Mesenchymal stem cell (in vitro differentiated cells and primary cell): ENCODE results near the gene RUNX1.

Experiments used
- DNase-seq: peaks from one replicate; pipeline ENCODE4 v3.0.0-alpha.2; 2013
- H2AFZ ChIP-seq: one replicate; pipeline ENCODE4 v1.6.1; 2013; ENCODE audit warnings: low read depth, mild to moderate bottlenecking, control low read depth, inconsistent platforms, low read length, moderate library complexity
- H2AK5ac ChIP-seq: 2 replicates; pipeline ENCODE4 v1.6.1; 2013; ENCODE audit warnings: low read length, moderate library complexity, mild to moderate bottlenecking, inconsistent platforms; ENCODE audit not compliant: severe bottlenecking
- H2BK120ac ChIP-seq: one replicate; pipeline ENCODE4 v1.6.1; 2013; ENCODE audit warnings: low read depth, mild to moderate bottlenecking, inconsistent platforms, low read length, moderate library complexity
- H2BK12ac ChIP-seq, 2 experiments: one replicate each; pipeline ENCODE4 v1.6.1; 2013; ENCODE audit warnings: inconsistent platforms in 2 of 2, low read length in 2 of 2, mild to moderate bottlenecking in 2 of 2, moderate library complexity in 2 of 2, control low read depth in 1 of 2
- H2BK15ac ChIP-seq: one replicate; pipeline ENCODE4 v1.6.1; 2013; ENCODE audit warnings: mild to moderate bottlenecking, low read depth, inconsistent platforms; ENCODE audit not compliant: poor library complexity, severe bottlenecking
- H2BK5ac ChIP-seq: 2 replicates; pipeline ENCODE4 v1.6.1; 2013; ENCODE audit warnings: low read depth, mild to moderate bottlenecking, low read length, control low read depth, inconsistent platforms; ENCODE audit not compliant: poor library complexity, severe bottlenecking
- H3K14ac ChIP-seq, 2 experiments: one replicate each; pipeline ENCODE4 v1.6.1; 2013; ENCODE audit warnings: inconsistent platforms in 2 of 2, low read length in 2 of 2, control low read depth in 1 of 2, mild to moderate bottlenecking in 1 of 2, moderate library complexity in 1 of 2
- H3K18ac ChIP-seq, 2 experiments: one replicate each; pipeline ENCODE4 v1.6.1; 2013; ENCODE audit warnings: inconsistent platforms in 2 of 2, low read length in 2 of 2, control low read depth in 1 of 2, low read depth in 1 of 2, mild to moderate bottlenecking in 1 of 2
- H3K23ac ChIP-seq, 2 experiments: one replicate each; pipeline ENCODE4 v1.6.1; 2013; ENCODE audit warnings: inconsistent platforms in 2 of 2, low read length in 2 of 2, mild to moderate bottlenecking in 2 of 2, moderate library complexity in 2 of 2, control low read depth in 1 of 2
- H3K27ac ChIP-seq: 2 replicates; pipeline ENCODE4 v1.5.1; 2013; ENCODE audit warnings: mild to moderate bottlenecking, moderate library complexity, low read length, control low read depth, inconsistent platforms; ENCODE audit not compliant: poor library complexity, severe bottlenecking
- H3K27me3 ChIP-seq, 2 experiments: 2 replicates each; pipeline versions ENCODE4 v1.6.1 to v1.7.0; 2013; ENCODE audit warnings: low read length in 2 of 2, mild to moderate bottlenecking in 2 of 2, moderate library complexity in 2 of 2, control low read depth in 1 of 2, inconsistent platforms in 1 of 2; ENCODE audit not compliant: control insufficient read depth in 1 of 2, insufficient read depth in 1 of 2
- H3K36me3 ChIP-seq, 2 experiments: 2 replicates each; pipeline versions ENCODE4 v1.6.1 to v1.7.0; 2013; ENCODE audit warnings: low read length in 2 of 2, control low read depth in 1 of 2, inconsistent platforms in 1 of 2, low read depth in 1 of 2, mild to moderate bottlenecking in 1 of 2; ENCODE audit not compliant: insufficient read depth in 2 of 2, control insufficient read depth in 1 of 2
- H3K4ac ChIP-seq, 2 experiments: one replicate each; pipeline ENCODE4 v1.6.1; 2013; ENCODE audit warnings: inconsistent platforms in 2 of 2, low read length in 2 of 2, mild to moderate bottlenecking in 2 of 2, moderate library complexity in 2 of 2, control low read depth in 1 of 2, low read depth in 1 of 2
- H3K4me1 ChIP-seq: 2 replicates; pipeline ENCODE4 v1.6.1; 2013; ENCODE audit warnings: low read depth, low read length, control low read depth; ENCODE audit not compliant: control insufficient read depth, insufficient read depth
- H3K4me2 ChIP-seq: 2 replicates; pipeline ENCODE4 v1.6.1; 2013; ENCODE audit warnings: low read length, mild to moderate bottlenecking, inconsistent platforms; ENCODE audit not compliant: poor library complexity, severe bottlenecking
- H3K4me3 ChIP-seq, 2 experiments: 2 replicates each; pipeline versions ENCODE4 v1.5.1 to v1.7.0; 2013; ENCODE audit warnings: low read length in 2 of 2, mild to moderate bottlenecking in 2 of 2, control low read depth in 1 of 2, low read depth in 1 of 2; ENCODE audit not compliant: insufficient read depth in 1 of 2
- H3K79me1 ChIP-seq: replicated peaks from 2 replicates; pipeline ENCODE4 v1.6.1; 2013; ENCODE audit warnings: mild to moderate bottlenecking, control low read depth, low read length, inconsistent platforms; ENCODE audit not compliant: poor library complexity, severe bottlenecking
- H3K9ac ChIP-seq: 2 replicates; pipeline ENCODE4 v1.7.0; 2013; ENCODE audit warnings: mild to moderate bottlenecking, low read length, moderate library complexity
- H3K9me3 ChIP-seq: 2 replicates; pipeline ENCODE4 v1.7.0; 2013; ENCODE audit warnings: mild to moderate bottlenecking, low read length; ENCODE audit not compliant: control insufficient read depth
- H4K8ac ChIP-seq: one replicate; pipeline ENCODE4 v1.6.1; 2013; ENCODE audit warnings: inconsistent platforms, mild to moderate bottlenecking, low read length, moderate library complexity
- H4K91ac ChIP-seq: one replicate; pipeline ENCODE4 v1.6.1; 2013; ENCODE audit warnings: mild to moderate bottlenecking, low read length, inconsistent platforms
- WGBS: methylation state at CpG from one replicate; pipeline ENCODE4 v1.1.7; 2013; ENCODE audit warnings: mixed read lengths; 5-methylcytosine and 5-hydroxymethylcytosine counted together

Gene RUNX1

DNA sequence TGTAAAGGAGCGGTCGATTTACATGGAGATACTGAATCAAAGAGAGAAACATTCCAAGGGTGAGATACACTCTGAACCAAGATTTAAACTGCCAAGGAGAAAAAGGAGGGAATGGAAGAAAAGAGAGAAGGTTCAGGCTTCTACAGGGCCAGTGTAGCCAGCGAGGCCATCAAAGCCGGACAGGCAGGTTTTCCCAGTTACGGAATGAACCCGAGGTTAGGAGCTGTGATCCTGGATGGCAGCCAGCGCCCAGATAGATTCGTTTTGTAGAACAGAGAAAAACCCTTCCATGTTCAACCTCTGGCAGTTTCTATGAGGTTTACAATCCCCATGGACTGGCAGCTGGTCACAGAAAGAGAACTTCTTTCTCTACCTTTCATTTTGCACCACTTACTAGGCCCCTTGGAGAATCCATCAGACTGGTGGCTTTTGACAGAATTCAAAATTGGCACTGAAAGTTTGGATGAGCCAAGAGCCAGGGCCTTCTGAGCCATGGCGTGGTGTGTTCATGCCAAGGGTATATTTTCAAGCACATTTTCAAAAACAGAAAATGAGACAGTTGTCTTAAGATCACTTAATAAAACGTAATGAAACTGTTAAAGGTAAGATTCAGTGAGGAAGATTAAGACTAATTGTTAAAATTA, 171.5 kb downstream of the RUNX1 start:
- H2AK5ac ChIP-seq: peak overlapping the region; percentile 49
- no peaks in the 10 kb centered on the region for H3K27me3 ChIP-seq
- H3K14ac ChIP-seq: no peak overlapping the region
- WGBS: 97% methylated on average over 9 of the region's 10 CpGs
- no peak overlapping the region for H2AFZ ChIP-seq
- H4K91ac ChIP-seq: no peak overlapping the region
- H3K79me1 ChIP-seq: peaks cover 21% of the 10 kb centered on the region
- H2BK5ac ChIP-seq: peak overlapping the region; percentile 14
- H3K36me3 ChIP-seq: peaks cover 9 to 97% of the 10 kb centered on the region in 2 experiments
- no peak for DNase-seq
- H3K4ac ChIP-seq: no peak overlapping the region
- no peak overlapping the region for H3K18ac ChIP-seq
- H3K9me3 ChIP-seq: no peaks in the 10 kb centered on the region
- H3K4me1 ChIP-seq: peaks cover 9% of the 10 kb centered on the region
- no peak overlapping the region for H3K23ac ChIP-seq
- H3K9ac ChIP-seq: no peak overlapping the region
- H2BK120ac ChIP-seq: no peak overlapping the region
- no peak overlapping the region for H2BK12ac ChIP-seq
- H3K4me2 ChIP-seq: no peak overlapping the region
- H4K8ac ChIP-seq: peak overlapping the region; percentile 59
- no peak overlapping the region for H3K27ac ChIP-seq
- no peak overlapping the region for H3K4me3 ChIP-seq
- no peak overlapping the region for H2BK15ac ChIP-seq

- no peak overlapping the region for H2BK12ac ChIP-seq
- H2AK5ac ChIP-seq: peak overlapping the region; percentile 46
- H3K27me3 ChIP-seq: no peaks in the 10 kb centered on the region
- H3K9me3 ChIP-seq: no peaks in the 10 kb centered on the region
- no peak overlapping the region for H2BK5ac ChIP-seq
- H3K4me3 ChIP-seq: peak overlapping the region in 1 of 2 experiments; percentile 21
- no peak overlapping the region for H2BK15ac ChIP-seq
- peak overlapping the region; percentile 44 for H3K9ac ChIP-seq
- no peak overlapping the region for H3K4ac ChIP-seq
- no peak overlapping the region for H3K4me2 ChIP-seq
- peaks cover 13 to 98% of the 10 kb centered on the region in 2 experiments for H3K36me3 ChIP-seq
- no peak overlapping the region for H3K14ac ChIP-seq
- H3K27ac ChIP-seq: no peak overlapping the region
- H4K91ac ChIP-seq: no peak overlapping the region
- no peak overlapping the region for H3K23ac ChIP-seq
- peaks cover 13% of the 10 kb centered on the region for H3K4me1 ChIP-seq
- no peak overlapping the region for H4K8ac ChIP-seq
- peaks cover 32% of the 10 kb centered on the region for H3K79me1 ChIP-seq
- no peak overlapping the region for H3K18ac ChIP-seq
- WGBS: 88% methylated on average over 6 of the region's 6 CpGs
- H2AFZ ChIP-seq: no peak overlapping the region
- DNase-seq: no peak
- no peak overlapping the region for H2BK120ac ChIP-seq
Measured at GRCh38 chr21:34875830-34876229, 173.3 kb downstream of the RUNX1 start.

DNA sequence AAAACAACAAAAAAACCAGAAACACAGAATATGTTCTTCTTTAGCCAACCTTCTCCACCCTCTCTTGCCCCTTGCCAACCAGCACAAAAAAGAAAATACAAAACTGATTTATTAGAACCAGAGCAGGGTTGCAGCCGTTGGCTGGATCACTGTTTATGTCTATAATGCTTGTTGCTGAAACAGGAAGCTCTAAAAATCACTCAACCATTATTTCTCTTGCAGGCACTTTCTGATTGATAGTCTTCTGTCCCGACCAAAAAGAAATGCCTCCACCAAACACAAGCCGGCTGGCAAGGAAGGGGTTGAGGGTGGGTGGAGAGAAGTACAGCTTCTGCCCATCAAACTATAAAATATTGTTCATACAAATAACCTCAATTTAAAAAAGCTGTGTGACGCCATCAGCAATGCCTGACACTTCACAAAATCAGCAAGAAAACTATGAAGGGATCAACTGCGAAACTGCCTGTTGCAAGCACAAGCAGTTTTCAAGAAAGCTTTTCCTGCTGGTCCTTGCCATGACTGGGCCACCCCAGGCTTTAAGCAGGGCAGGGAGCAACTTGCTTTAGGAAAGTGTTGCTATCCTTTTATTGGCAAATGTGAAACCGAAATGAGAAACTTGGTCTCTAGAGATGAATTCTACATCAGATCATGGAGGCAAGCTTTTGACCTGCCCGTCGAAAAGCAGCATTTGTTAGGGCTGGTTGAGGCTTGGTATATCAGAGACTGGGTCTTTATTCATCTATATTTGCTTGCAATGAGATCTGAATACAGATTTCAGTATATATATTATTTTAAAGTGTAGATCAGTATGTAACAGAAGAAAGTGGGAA, 174.2 kb downstream of the RUNX1 start:
- H3K9me3 ChIP-seq: no peaks in the 10 kb centered on the region
- H2BK15ac ChIP-seq: no peak overlapping the region
- no peak overlapping the region for H4K91ac ChIP-seq
- H3K36me3 ChIP-seq: peaks cover 20 to 98% of the 10 kb centered on the region in 2 experiments
- no peak overlapping the region for H3K14ac ChIP-seq
- H3K9ac ChIP-seq: peak overlapping the region; percentile 44
- no peaks in the 10 kb centered on the region for H3K27me3 ChIP-seq
- peak overlapping the region; percentile 37 to 44 for H3K18ac ChIP-seq
- peak overlapping the region; percentile 38 for H3K27ac ChIP-seq
- peaks cover 11% of the 10 kb centered on the region for H3K4me1 ChIP-seq
- no peak overlapping the region for H3K4me2 ChIP-seq
- H3K4ac ChIP-seq: no peak overlapping the region
- H2BK120ac ChIP-seq: no peak overlapping the region
- DNase-seq: peak; percentile 51
- no peak overlapping the region for H2BK12ac ChIP-seq
- H2BK5ac ChIP-seq: no peak overlapping the region
- peaks cover 38% of the 10 kb centered on the region for H3K79me1 ChIP-seq
- WGBS: 91% methylated on average over 5 of the region's 8 CpGs
- peak overlapping the region; percentile 83 for H2AK5ac ChIP-seq
- H4K8ac ChIP-seq: peak overlapping the region; percentile 38
- H2AFZ ChIP-seq: no peak overlapping the region
- no peak overlapping the region for H3K4me3 ChIP-seq
- H3K23ac ChIP-seq: no peak overlapping the region
